Body of pancreas (tissue), 4 donors: ENCODE data around the gene ROPN1B. TPM values are rescaled to one million over a fixed set of nuclear protein-coding genes. Genes with fewer than 3 reads are reported as not detected.

Source experiments
- ATAC-seq: fragments of 150-250 bp; one replicate; pipeline ENCODE4 v1.9.1; 2016
- DNase-seq, 4 donors: peaks; one replicate each; pipeline ENCODE4 v3.0.0-alpha.2; 2019
- H3K27ac ChIP-seq, 4 donors: fragments of 200-600 bp; sonication (generic); 1 replicate in 3 of 4; 2 replicates in 1 of 4; pipeline versions ENCODE4 v1.5.1 to v1.6.1; 2016 to 2019; ENCODE audit warnings: mild to moderate bottlenecking in 1 of 4, mixed read lengths in 1 of 4, moderate library complexity in 1 of 4
- H3K27me3 ChIP-seq, 2 donors: fragments of 200-600 bp; sonication (generic); one replicate each; pipeline ENCODE4 v1.6.0; 2016; ENCODE audit warnings: mild to moderate bottlenecking in 1 of 2
- H3K36me3 ChIP-seq, 2 donors: fragments of 200-600 bp; sonication (generic); replicated peaks in 1 of 2; 2 replicates each; pipeline ENCODE4 v1.5.1; 2016; ENCODE audit warnings: low read depth in 2 of 2; ENCODE audit not compliant: insufficient read depth in 1 of 2
- H3K4me1 ChIP-seq: fragments of 200-600 bp; sonication (generic); one replicate; pipeline ENCODE4 v1.6.0; 2016
- H3K4me3 ChIP-seq, 2 donors: fragments of 200-600 bp; sonication (generic); 1 replicate in 1 of 2; 2 replicates in 1 of 2; pipeline ENCODE4 v1.5.1; 2016 to 2019
- H3K9me3 ChIP-seq, 3 donors: fragments of 200-600 bp; sonication (generic); 1 replicate in 2 of 3; 2 replicates in 1 of 3; pipeline ENCODE4 v1.5.1; 2016
- POLR2A ChIP-seq, 3 donors: fragments of 450-650 bp; IDR thresholded peaks; one replicate each; pipeline ENCODE4 v1.6.1; 2016; ENCODE audit warnings: antibody characterized with exemption in 3 of 3, mild to moderate bottlenecking in 2 of 3
- WGBS, 2 donors: methylation state at CpG; one replicate each; pipeline ENCODE4 v1.1.5; 2017; 5-methylcytosine and 5-hydroxymethylcytosine counted together
- intact Hi-C: fragments of 100-400 bp; cut with DNase I; formaldehyde crosslinking; loops from one replicate; pipeline ENCODE4 v1.15.1; 2023
- total RNA-seq, 2 donors: library from RNA; depleted of rRNA; stranded (reverse); fragments of >200 nt; gene quantifications; one replicate each; pipeline ENCODE4 v1.1.0, GENCODE V29; 2016
- TF ChIP-seq, protein P1 (sequence below), 7 experiments: fragments of 450-650 bp in 4 of 7; fragments of 200-600 bp in 3 of 7; sonication (generic) in 3 of 7; IDR thresholded peaks; one replicate each; pipeline ENCODE4 v1.5.1; 2016 to 2019; ENCODE audit warnings: antibody characterized with exemption in 7 of 7

ROPN1B gene
- total RNA-seq, 2 donors from 2014 or later = 0.52 TPM; not detected in 1

DNA sequence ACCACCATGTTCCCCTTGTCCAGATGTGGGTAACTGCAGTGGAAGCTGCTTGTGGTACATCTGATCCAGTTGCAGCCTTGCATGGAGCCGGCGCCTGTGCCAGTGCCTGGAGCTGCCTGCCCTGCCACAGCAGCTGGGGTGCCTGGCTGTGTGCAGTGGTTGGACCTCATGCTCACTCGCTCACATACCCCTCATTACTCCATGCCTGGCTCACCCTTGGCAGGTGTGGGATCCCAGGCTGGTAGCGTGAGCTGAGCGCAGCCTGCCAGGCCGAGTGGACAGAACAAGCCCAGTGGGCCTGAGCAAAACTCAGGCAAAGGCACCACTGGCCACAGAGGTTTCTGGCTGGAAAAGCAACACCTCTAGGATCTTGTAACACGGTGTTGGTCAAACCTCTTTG, 35.7 kb downstream of the ROPN1B start:
- Histone ChIP-seq H3K4me1 (no peaks in the 10 kb centered on the region), H3K36me3 (peaks cover 0 to 3% of the 10 kb centered on the region in 2 donors), H3K27ac (no peak overlapping the region), H3K9me3 (peaks cover 0 to 8% (median 0%) of the 10 kb centered on the region in 3 donors), H3K27me3 (no peaks in the 10 kb centered on the region), H3K4me3 (no peak overlapping the region)
- no peak for TF ChIP-seq POLR2A (IDR thresholded peaks at IDR 0.05)
- TF ChIP-seq, protein P1, sequence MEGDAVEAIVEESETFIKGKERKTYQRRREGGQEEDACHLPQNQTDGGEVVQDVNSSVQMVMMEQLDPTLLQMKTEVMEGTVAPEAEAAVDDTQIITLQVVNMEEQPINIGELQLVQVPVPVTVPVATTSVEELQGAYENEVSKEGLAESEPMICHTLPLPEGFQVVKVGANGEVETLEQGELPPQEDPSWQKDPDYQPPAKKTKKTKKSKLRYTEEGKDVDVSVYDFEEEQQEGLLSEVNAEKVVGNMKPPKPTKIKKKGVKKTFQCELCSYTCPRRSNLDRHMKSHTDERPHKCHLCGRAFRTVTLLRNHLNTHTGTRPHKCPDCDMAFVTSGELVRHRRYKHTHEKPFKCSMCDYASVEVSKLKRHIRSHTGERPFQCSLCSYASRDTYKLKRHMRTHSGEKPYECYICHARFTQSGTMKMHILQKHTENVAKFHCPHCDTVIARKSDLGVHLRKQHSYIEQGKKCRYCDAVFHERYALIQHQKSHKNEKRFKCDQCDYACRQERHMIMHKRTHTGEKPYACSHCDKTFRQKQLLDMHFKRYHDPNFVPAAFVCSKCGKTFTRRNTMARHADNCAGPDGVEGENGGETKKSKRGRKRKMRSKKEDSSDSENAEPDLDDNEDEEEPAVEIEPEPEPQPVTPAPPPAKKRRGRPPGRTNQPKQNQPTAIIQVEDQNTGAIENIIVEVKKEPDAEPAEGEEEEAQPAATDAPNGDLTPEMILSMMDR (IDR thresholded peaks at IDR 0.05) = no peak
- WGBS, 2 donors = 96 to 100% methylated on average over 3 to 5 of the region's 7 CpGs
- intact Hi-C loops = no loop called here
- DNase-seq = no peak
- no peak for ATAC-seq

DNA sequence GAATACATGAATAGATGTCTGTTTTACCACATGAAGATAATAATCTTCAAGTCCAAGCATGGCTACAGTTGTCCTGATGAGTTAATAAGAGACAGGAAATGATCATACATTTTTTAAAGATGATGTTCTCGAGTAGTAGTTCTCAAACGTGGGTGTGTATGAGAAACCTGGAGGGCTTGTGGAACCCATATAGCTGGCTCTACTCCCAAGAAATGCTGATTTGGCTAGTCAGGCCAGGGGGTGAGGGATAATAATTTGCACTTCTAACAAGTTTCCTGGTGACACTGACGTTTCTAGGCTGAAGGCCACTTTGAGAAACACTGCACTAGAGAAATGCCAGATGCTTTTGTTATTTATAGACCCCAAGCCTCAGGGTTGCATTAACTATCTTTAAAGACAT, 37.0 kb downstream of the ROPN1B start:
- no peak overlapping the region for H3K27ac ChIP-seq
- H3K9me3 ChIP-seq = peaks cover 0 to 5% (median 0%) of the 10 kb centered on the region in 3 donors
- intact Hi-C loops = no loop called here
- DNase-seq = no peak
- H3K4me3 ChIP-seq = no peak overlapping the region
- H3K27me3 ChIP-seq = no peaks in the 10 kb centered on the region
- H3K4me1 ChIP-seq = no peaks in the 10 kb centered on the region
- 34 to 49% methylated on average over 3 of the region's 3 CpGs for WGBS, 2 donors
- peaks cover 0 to 3% of the 10 kb centered on the region in 2 donors for H3K36me3 ChIP-seq
- no peak for ATAC-seq
- TF ChIP-seq POLR2A (IDR thresholded peaks at IDR 0.05) = no peak
- TF ChIP-seq, protein P1 (IDR thresholded peaks at IDR 0.05) = no peak

DNA sequence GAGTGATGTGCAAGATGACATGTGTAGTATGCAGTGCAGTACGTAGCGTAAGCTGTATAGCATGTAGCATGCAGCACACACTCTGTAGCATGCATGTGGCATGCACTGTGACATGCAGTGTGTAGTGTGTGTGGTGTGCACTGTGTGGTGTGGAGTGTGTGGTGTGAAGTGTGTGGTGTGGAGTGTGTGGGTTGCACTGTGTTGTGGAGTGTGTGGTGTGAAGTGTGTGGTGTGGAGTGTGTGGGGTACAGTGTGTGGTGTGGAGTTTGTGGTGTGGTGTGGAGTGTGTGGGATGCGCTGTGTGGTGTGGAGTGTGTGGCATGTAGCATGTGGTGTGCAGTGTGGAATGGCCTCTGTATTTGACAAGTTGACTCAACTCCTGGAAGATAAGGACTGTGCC, 39.2 kb downstream of the ROPN1B start:
- no peak for ATAC-seq
- Histone ChIP-seq H3K4me3 (no peak overlapping the region), H3K27me3 (no peaks in the 10 kb centered on the region), H3K27ac (no peak overlapping the region), H3K4me1 (no peaks in the 10 kb centered on the region), H3K9me3 (no peaks in the 10 kb centered on the region), H3K36me3 (peaks cover 0 to 3% of the 10 kb centered on the region in 2 donors)
- no peak for TF ChIP-seq POLR2A (IDR thresholded peaks at IDR 0.05)
- TF ChIP-seq, protein P1 (IDR thresholded peaks at IDR 0.05) = no peak
- intact Hi-C loops = no loop called here
- DNase-seq = no peak
- WGBS, 2 donors = 90 to 96% methylated on average over 3 of the region's 3 CpGs

DNA sequence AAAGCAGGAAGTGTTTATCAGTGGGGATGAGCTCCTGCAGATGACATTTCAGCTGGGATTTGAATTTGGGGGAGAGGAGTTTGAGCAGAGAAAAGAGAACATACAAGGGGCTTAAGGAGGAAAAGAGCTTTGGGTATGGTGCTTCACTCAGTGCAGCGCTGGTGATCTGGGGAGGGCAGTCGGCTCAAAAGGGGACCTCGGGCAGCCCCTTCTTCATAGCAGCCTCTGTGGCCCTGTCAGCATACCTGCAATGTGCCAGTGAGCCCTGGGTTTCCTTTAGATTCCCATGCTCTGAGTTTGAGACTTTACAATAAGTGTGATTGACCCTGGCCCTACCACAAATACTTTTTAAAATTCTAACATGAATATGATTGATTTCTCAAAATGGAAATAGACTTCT, 40.2 kb downstream of the ROPN1B start:
- H3K4me1 ChIP-seq = no peaks in the 10 kb centered on the region
- no peak for TF ChIP-seq POLR2A (IDR thresholded peaks at IDR 0.05)
- TF ChIP-seq, protein P1 (IDR thresholded peaks at IDR 0.05) = no peak
- DNase-seq (no peak), ATAC-seq (no peak)
- no peaks in the 10 kb centered on the region for H3K27me3 ChIP-seq
- no peaks in the 10 kb centered on the region for H3K9me3 ChIP-seq
- no peak overlapping the region for H3K27ac ChIP-seq
- intact Hi-C loops = no loop called here
- peaks cover 0 to 3% of the 10 kb centered on the region in 2 donors for H3K36me3 ChIP-seq
- WGBS, 2 donors = 79 to 89% methylated on average over 3 of the region's 3 CpGs
- H3K4me3 ChIP-seq = no peak overlapping the region

DNA sequence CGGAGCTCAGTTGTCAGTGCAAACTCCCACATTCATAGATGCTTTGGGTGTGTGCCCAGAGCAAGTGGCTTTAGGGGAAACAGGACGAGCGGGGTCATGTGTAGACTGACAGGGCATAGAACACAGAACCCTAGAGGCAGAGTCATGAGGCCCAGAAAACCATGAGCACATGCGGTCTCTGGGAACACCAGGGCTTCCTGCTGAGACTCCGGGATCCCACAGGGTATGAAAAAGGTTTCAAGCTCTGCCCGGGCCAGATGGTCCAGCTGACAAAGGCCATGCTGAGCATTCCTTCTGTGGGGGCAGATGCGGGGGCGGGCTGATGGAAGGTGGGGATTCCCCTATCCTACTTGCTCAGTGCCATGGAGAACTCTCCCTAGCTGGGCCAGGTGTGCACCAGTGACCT, 44.8 kb downstream of the ROPN1B start:
- Histone ChIP-seq H3K27ac (no peak overlapping the region), H3K36me3 (no peaks in the 10 kb centered on the region), H3K27me3 (no peaks in the 10 kb centered on the region), H3K4me1 (no peaks in the 10 kb centered on the region), H3K4me3 (no peak overlapping the region), H3K9me3 (no peaks in the 10 kb centered on the region)
- no peak for ATAC-seq
- intact Hi-C loops = no loop called here
- WGBS, 2 donors = 91 to 93% methylated on average over 7 to 8 of the region's 8 CpGs
- TF ChIP-seq, protein P1 (IDR thresholded peaks at IDR 0.05) = no peak
- TF ChIP-seq POLR2A (IDR thresholded peaks at IDR 0.05) = no peak
- no peak for DNase-seq
